GM21447 (cell line): ENCODE measurements around the gene ASPM.
"Not testable (repeated sequence)": the region's sequence is repeated elsewhere in the genome, so short reads cannot be mapped to it uniquely, and the experiment has no call there.

Experiments used
- ATAC-seq: cut with Tn5 transposase; IDR thresholded peaks from one replicate; pipeline ENCODE4 v1.9.1; 2021; ENCODE audit not compliant: unreplicated experiment

ASPM gene

GRCh38 chr1:197092491-197093023, 53.9 kb downstream of the ASPM start:
- no peak for ATAC-seq

GRCh38 chr1:197083474-197083873, 63.0 kb downstream of the ASPM start:
- ATAC-seq: no peak

- no peak for ATAC-seq
Measured at GRCh38 chr1:197081117-197081753, 65.2 kb downstream of the ASPM start.

GRCh38 chr1:197080323-197080722, 66.1 kb downstream of the ASPM start:
- ATAC-seq: no peak

- ATAC-seq: no peak
Measured at GRCh38 chr1:197076585-197076984, 69.9 kb downstream of the ASPM start.

GRCh38 chr1:197073978-197074377, 72.5 kb downstream of the ASPM start:
- ATAC-seq: no peak

- ATAC-seq: no peak
Measured at GRCh38 chr1:197067457-197067818, 79.0 kb downstream of the ASPM start.

- no peak for ATAC-seq
Measured at GRCh38 chr1:197066719-197067456, 79.6 kb downstream of the ASPM start, which contains the start of gene F13B. Gene F13B (minus strand): TSS chr1:197067260. CDS start chr1:197067223, 37 bp downstream.

- no peak for ATAC-seq
Measured at GRCh38 chr1:197066277-197066676, 80.2 kb downstream of the ASPM start.

- ATAC-seq: no peak
Measured at GRCh38 chr1:197065559-197065958, 80.9 kb downstream of the ASPM start.

GRCh38 chr1:197063212-197063611, 83.3 kb downstream of the ASPM start:
- no peak for ATAC-seq

GRCh38 chr1:197062692-197063091, 83.8 kb downstream of the ASPM start:
- ATAC-seq: peak; percentile 97

- no peak for ATAC-seq
Measured at GRCh38 chr1:197049100-197049499, 97.4 kb downstream of the ASPM start.

- ATAC-seq: no peak
Measured at GRCh38 chr1:197042676-197043341, 103.7 kb downstream of the ASPM start.

- ATAC-seq: peak; percentile 81
Measured at GRCh38 chr1:197041486-197042353, 104.7 kb downstream of the ASPM start.

GRCh38 chr1:197036861-197037260, 109.6 kb downstream of the ASPM start:
- ATAC-seq: no peak

GRCh38 chr1:197034631-197035339, 111.7 kb downstream of the ASPM start:
- not testable (repeated sequence) for ATAC-seq
